Cardiac muscle cell (in vitro differentiated cells and primary cell): Measurements from ENCODE around the gene NUDT8. TPM values are rescaled to one million over a fixed set of nuclear protein-coding genes. Genes with fewer than 3 reads are reported as not detected.

Experiments used
- DNase-seq, 2 donors: peaks; one replicate each; pipeline versions ENCODE4 v3.0.0 to v3.0.0-alpha.2; 2010 to 2017; ENCODE audit warnings: low read depth in 1 of 2, low spot score in 1 of 2
- H3K27ac ChIP-seq: fragments of 200-600 bp; sonication (generic); 2 replicates; pipeline ENCODE4 v1.5.1; 2016
- H3K27me3 ChIP-seq: fragments of 200-600 bp; sonication (generic); 2 replicates; pipeline ENCODE4 v1.6.0; 2016; ENCODE audit warnings: control low read depth
- H3K36me3 ChIP-seq: fragments of 200-600 bp; sonication (generic); 2 replicates; pipeline ENCODE4 v1.5.1; 2016; ENCODE audit warnings: control low read depth
- H3K4me1 ChIP-seq: fragments of 200-600 bp; sonication (generic); 2 replicates; pipeline ENCODE4 v1.8.1; 2017; ENCODE audit warnings: low read depth, mild to moderate bottlenecking, mixed run types
- H3K4me3 ChIP-seq: fragments of 200-600 bp; sonication (generic); 2 replicates; pipeline ENCODE4 v1.5.1; 2016; ENCODE audit warnings: mild to moderate bottlenecking
- H3K9me3 ChIP-seq: fragments of 200-600 bp; sonication (generic); 2 replicates; pipeline ENCODE4 v1.5.1; 2017; ENCODE audit warnings: low read depth, mild to moderate bottlenecking, control low read depth
- polyA plus RNA-seq: library from polyadenylated mRNA; unstranded; fragments of >200 nt; fragmentation: Nextera tagmentation; extraction: Ambion mirVana; gene quantifications from 2 replicates; pipeline ENCODE4 v1.2.1, GENCODE V29; 2016
- total RNA-seq: library from RNA; depleted of rRNA; stranded (reverse); fragments of >200 nt; gene quantifications from 2 replicates; pipeline ENCODE4 v1.2.3, GENCODE V29; 2016
- TF ChIP-seq, protein P1 (sequence below): IDR thresholded peaks from 2 replicates; pipeline ENCODE4 v1.5.1; 2012; ENCODE audit warnings: low read depth, mild to moderate bottlenecking, low read length

NUDT8 gene
- total and polyA plus RNA-seq, 2 experiments from 2014 or later = 6.9 to 17.3 TPM

DNA sequence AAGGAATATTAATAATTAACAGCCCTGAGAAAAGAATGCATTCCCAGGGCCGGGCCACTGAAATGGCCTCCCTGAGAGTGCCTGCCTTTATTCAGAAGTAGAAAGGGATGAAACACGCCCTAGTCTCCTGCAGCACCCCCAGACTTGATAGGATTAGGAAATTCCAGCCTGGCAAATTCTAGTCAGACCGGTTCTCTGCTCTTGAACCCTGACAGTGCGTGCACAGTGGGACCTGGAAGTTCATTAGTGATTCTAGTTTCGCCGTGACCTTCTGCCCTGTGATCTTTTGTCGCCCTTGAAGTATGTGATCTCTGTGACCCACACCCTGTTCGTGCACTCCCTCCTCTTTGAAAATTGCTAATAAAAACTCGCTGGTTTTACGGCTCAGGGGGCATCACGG is 48.3 kb downstream of the NUDT8 start:
- no peaks in the 10 kb centered on the region for H3K36me3 ChIP-seq
- DNase-seq = no peak
- TF ChIP-seq, protein P1, sequence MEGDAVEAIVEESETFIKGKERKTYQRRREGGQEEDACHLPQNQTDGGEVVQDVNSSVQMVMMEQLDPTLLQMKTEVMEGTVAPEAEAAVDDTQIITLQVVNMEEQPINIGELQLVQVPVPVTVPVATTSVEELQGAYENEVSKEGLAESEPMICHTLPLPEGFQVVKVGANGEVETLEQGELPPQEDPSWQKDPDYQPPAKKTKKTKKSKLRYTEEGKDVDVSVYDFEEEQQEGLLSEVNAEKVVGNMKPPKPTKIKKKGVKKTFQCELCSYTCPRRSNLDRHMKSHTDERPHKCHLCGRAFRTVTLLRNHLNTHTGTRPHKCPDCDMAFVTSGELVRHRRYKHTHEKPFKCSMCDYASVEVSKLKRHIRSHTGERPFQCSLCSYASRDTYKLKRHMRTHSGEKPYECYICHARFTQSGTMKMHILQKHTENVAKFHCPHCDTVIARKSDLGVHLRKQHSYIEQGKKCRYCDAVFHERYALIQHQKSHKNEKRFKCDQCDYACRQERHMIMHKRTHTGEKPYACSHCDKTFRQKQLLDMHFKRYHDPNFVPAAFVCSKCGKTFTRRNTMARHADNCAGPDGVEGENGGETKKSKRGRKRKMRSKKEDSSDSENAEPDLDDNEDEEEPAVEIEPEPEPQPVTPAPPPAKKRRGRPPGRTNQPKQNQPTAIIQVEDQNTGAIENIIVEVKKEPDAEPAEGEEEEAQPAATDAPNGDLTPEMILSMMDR = no peak
- no peaks in the 10 kb centered on the region for H3K4me1 ChIP-seq
- H3K9me3 ChIP-seq = no peaks in the 10 kb centered on the region
- H3K27ac ChIP-seq = no peak overlapping the region
- no peak overlapping the region for H3K4me3 ChIP-seq
- no peaks in the 10 kb centered on the region for H3K27me3 ChIP-seq

DNA sequence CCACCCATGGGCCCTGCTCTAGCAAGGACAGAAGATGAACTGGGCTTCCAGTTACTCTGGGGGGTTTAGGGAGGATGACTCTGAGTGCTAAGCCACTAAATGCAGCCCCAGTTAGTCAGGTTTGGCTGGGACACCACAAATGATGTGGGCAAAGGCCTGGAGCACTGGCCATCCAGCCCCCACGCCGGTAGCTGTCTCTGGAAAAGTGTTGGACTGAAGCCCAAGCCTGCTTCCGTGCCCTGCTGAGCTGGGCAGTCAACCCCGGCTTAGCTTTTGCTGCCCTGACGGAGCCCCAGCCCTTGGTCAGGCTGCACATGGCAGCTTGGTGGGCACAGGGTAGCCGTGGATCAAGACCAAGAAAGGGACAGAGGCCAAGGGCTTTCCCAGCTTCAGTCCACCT is 51.8 kb downstream of the NUDT8 start:
- Histone ChIP-seq H3K27ac (no peak overlapping the region), H3K4me1 (no peaks in the 10 kb centered on the region), H3K27me3 (no peaks in the 10 kb centered on the region), H3K9me3 (no peaks in the 10 kb centered on the region), H3K4me3 (no peak overlapping the region), H3K36me3 (no peaks in the 10 kb centered on the region)
- TF ChIP-seq, protein P1 = no peak
- no peak for DNase-seq

Other genes starting within 250 kb of the NUDT8 start
- 24.4 and 27.5 TPM in 2 replicates for gene RAD9A, start 238.0 kb downstream of the NUDT8 start, total RNA-seq
- gene RAD9A, start 238.0 kb downstream of the NUDT8 start, polyA plus RNA-seq = 22.2 and 25.2 TPM in 2 replicates
- 142 and 174 TPM in 2 replicates for gene PPP1CA, start 228.1 kb downstream of the NUDT8 start, total RNA-seq
- gene PPP1CA, start 228.1 kb downstream of the NUDT8 start, polyA plus RNA-seq = 179 and 235 TPM in 2 replicates
- gene TBC1D10C, start 225.9 kb downstream of the NUDT8 start, total RNA-seq = 0.11 TPM in 1 of 2 replicates, not detected in the other
- gene TBC1D10C, start 225.9 kb downstream of the NUDT8 start, polyA plus RNA-seq = 0.23 and 1.2 TPM in 2 replicates
- gene CARNS1, start 214.3 kb downstream of the NUDT8 start, total RNA-seq = 1.4 and 1.6 TPM in 2 replicates
- 2.1 and 4.8 TPM in 2 replicates for gene CARNS1, start 214.3 kb downstream of the NUDT8 start, polyA plus RNA-seq
- 88.0 and 97.0 TPM in 2 replicates for gene RPS6KB2, start 201.4 kb downstream of the NUDT8 start, total RNA-seq
- 92.5 and 93.8 TPM in 2 replicates for gene RPS6KB2, start 201.4 kb downstream of the NUDT8 start, polyA plus RNA-seq
- 4.1 and 6.1 TPM in 2 replicates for gene PTPRCAP, start 192.3 kb downstream of the NUDT8 start, total RNA-seq
- gene PTPRCAP, start 192.3 kb downstream of the NUDT8 start, polyA plus RNA-seq = 2.5 and 3.2 TPM in 2 replicates
- gene CORO1B, start 186.5 kb downstream of the NUDT8 start, total RNA-seq = 59.9 and 74.7 TPM in 2 replicates
- 51.1 and 61.5 TPM in 2 replicates for gene CORO1B, start 186.5 kb downstream of the NUDT8 start, polyA plus RNA-seq
- gene GPR152, start 177.2 kb downstream of the NUDT8 start, total RNA-seq = 0.35 TPM in 1 of 2 replicates, not detected in the other
- not detected in 2 replicates for gene GPR152, start 177.2 kb downstream of the NUDT8 start, polyA plus RNA-seq
- 0.32 TPM in 1 of 2 replicates, not detected in the other for gene CABP4, start 174.6 kb downstream of the NUDT8 start, total RNA-seq
- 0.55 TPM in 1 of 2 replicates, not detected in the other for gene CABP4, start 174.6 kb downstream of the NUDT8 start, polyA plus RNA-seq
- 166 and 326 TPM in 2 replicates for gene TMEM134, start 160.7 kb downstream of the NUDT8 start, total RNA-seq
- gene TMEM134, start 160.7 kb downstream of the NUDT8 start, polyA plus RNA-seq = 255 and 272 TPM in 2 replicates
- 64.7 and 73.7 TPM in 2 replicates for gene AIP, start 146.9 kb downstream of the NUDT8 start, total RNA-seq
- gene AIP, start 146.9 kb downstream of the NUDT8 start, polyA plus RNA-seq = 40.4 and 46.4 TPM in 2 replicates
- 58.5 and 117 TPM in 2 replicates for gene PITPNM1, start 124.6 kb downstream of the NUDT8 start, total RNA-seq
- gene PITPNM1, start 124.6 kb downstream of the NUDT8 start, polyA plus RNA-seq = 24.8 and 26.3 TPM in 2 replicates
- gene CDK2AP2, start 121.8 kb downstream of the NUDT8 start, total RNA-seq = 38.5 and 78.0 TPM in 2 replicates
- gene CDK2AP2, start 121.8 kb downstream of the NUDT8 start, polyA plus RNA-seq = 60.8 and 136 TPM in 2 replicates
- gene CABP2, start 106.5 kb downstream of the NUDT8 start, total RNA-seq = not detected in 2 replicates
- gene CABP2, start 106.5 kb downstream of the NUDT8 start, polyA plus RNA-seq = not detected in 2 replicates
- 957 and 1,963 TPM in 2 replicates for gene GSTP1, start 46.1 kb downstream of the NUDT8 start, total RNA-seq
- gene GSTP1, start 46.1 kb downstream of the NUDT8 start, polyA plus RNA-seq = 788 and 1,052 TPM in 2 replicates
- 430 and 526 TPM in 2 replicates for gene NDUFV1, start 23.0 kb downstream of the NUDT8 start, total RNA-seq
- 447 and 449 TPM in 2 replicates for gene NDUFV1, start 23.0 kb downstream of the NUDT8 start, polyA plus RNA-seq
- gene TBX10, start 9.8 kb upstream of the NUDT8 start, total RNA-seq = not detected in 2 replicates
- 1.1 and 1.2 TPM in 2 replicates for gene TBX10, start 9.8 kb upstream of the NUDT8 start, polyA plus RNA-seq
- not detected in 2 replicates for gene ACY3, start 20.8 kb upstream of the NUDT8 start, total RNA-seq
- not detected in 2 replicates for gene ACY3, start 20.8 kb upstream of the NUDT8 start, polyA plus RNA-seq
- 0.21 TPM in 1 of 2 replicates, not detected in the other for gene ALDH3B2, start 44.7 kb upstream of the NUDT8 start, total RNA-seq
- not detected in 2 replicates for gene ALDH3B2, start 44.7 kb upstream of the NUDT8 start, polyA plus RNA-seq